HG03196 (cell line): Measurements from ENCODE around the gene SORBS2.

Experiments used
- ATAC-seq: cut with Tn5 transposase; IDR thresholded peaks from one replicate; pipeline ENCODE4 v1.9.1; 2021; ENCODE audit not compliant: unreplicated experiment

The SORBS2 gene

GRCh38 chr4:185774845-185775680 lies 36.9 kb downstream of the SORBS2 start:
- no peak for ATAC-seq

GRCh38 chr4:185774131-185774653 lies 37.8 kb downstream of the SORBS2 start:
- ATAC-seq = no peak

- no peak for ATAC-seq
Measured at GRCh38 chr4:185773419-185773818, 38.6 kb downstream of the SORBS2 start.

- no peak for ATAC-seq
Measured at GRCh38 chr4:185772391-185773093, 39.5 kb downstream of the SORBS2 start.

- ATAC-seq = no peak
Measured at GRCh38 chr4:185771711-185772390, 40.1 kb downstream of the SORBS2 start.

- no peak for ATAC-seq
Measured at GRCh38 chr4:185767528-185767927, 44.5 kb downstream of the SORBS2 start.

- ATAC-seq = no peak
Measured at GRCh38 chr4:185764876-185765275, 47.1 kb downstream of the SORBS2 start.

GRCh38 chr4:185761352-185762235 lies 50.4 kb downstream of the SORBS2 start:
- ATAC-seq = no peak

- no peak for ATAC-seq
Measured at GRCh38 chr4:185758807-185759206, 53.2 kb downstream of the SORBS2 start.

GRCh38 chr4:185755451-185755850 lies 56.5 kb downstream of the SORBS2 start:
- ATAC-seq = no peak

GRCh38 chr4:185754961-185755360 lies 57.0 kb downstream of the SORBS2 start:
- no peak for ATAC-seq

GRCh38 chr4:185752872-185753271 lies 59.1 kb downstream of the SORBS2 start:
- no peak for ATAC-seq

- no peak for ATAC-seq
Measured at GRCh38 chr4:185749858-185750257, 62.1 kb downstream of the SORBS2 start.

- ATAC-seq = no peak
Measured at GRCh38 chr4:185748901-185749390, 63.0 kb downstream of the SORBS2 start.

GRCh38 chr4:185745891-185746290 lies 66.1 kb downstream of the SORBS2 start:
- no peak for ATAC-seq

- no peak for ATAC-seq
Measured at GRCh38 chr4:185744946-185745345, 67.0 kb downstream of the SORBS2 start.

- ATAC-seq = no peak
Measured at GRCh38 chr4:185744488-185744862, 67.5 kb downstream of the SORBS2 start.

- no peak for ATAC-seq
Measured at GRCh38 chr4:185743722-185744487, 68.1 kb downstream of the SORBS2 start.

- no peak for ATAC-seq
Measured at GRCh38 chr4:185742766-185743165, 69.2 kb downstream of the SORBS2 start.

- ATAC-seq = no peak
Measured at GRCh38 chr4:185741795-185742194, 70.2 kb downstream of the SORBS2 start.
